Panc1 (cell line): ENCODE data around the gene DRAM1. TPM values are rescaled to one million over a fixed set of nuclear protein-coding genes. Genes with fewer than 3 reads are reported as not detected.
"Not testable (repeated sequence)": the region's sequence is repeated elsewhere in the genome, so short reads cannot be mapped to it uniquely, and the experiment has no call there.

Source experiments
- ATAC-seq: fragments of 200-7000 bp; cut with Tn5 transposase; 2 replicates; pipeline ENCODE4 v1.9.1; 2020; ENCODE audit warnings: mild to moderate bottlenecking, moderate library complexity
- BruUV-seq: library from RNA; stranded (reverse); fragments of 400-500 nt; replicated peaks from 2 replicates; lab custom pipeline; 2021; lab: Mats Ljungman, UMichigan
- CTCF ChIA-PET: fragments of 300-600 bp; sonication (Branson Sonifier 250); formaldehyde crosslinking; loops from one replicate; lab custom pipeline; 2022; ENCODE audit warnings: antibody characterized with exemption; lab: Charles Lee
- POLR2A ChIA-PET: fragments of 300-600 bp; sonication (Branson Sonifier 250); formaldehyde crosslinking; loops from one replicate; lab custom pipeline; 2022; ENCODE audit warnings: antibody characterized with exemption; lab: Charles Lee
- DNase-seq: peaks from one replicate; pipeline ENCODE4 v3.0.0-alpha.2; 2010; ENCODE audit warnings: low read depth, low spot score
- H3K27ac ChIP-seq: 2 replicates; pipeline ENCODE4 v1.5.1; 2011; ENCODE audit warnings: mild to moderate bottlenecking, low read length, inconsistent platforms
- H3K27me3 ChIP-seq: fragments of 200-500 bp; sonication (Bioruptor generic); 2 replicates; pipeline ENCODE4 v1.6.0; 2014; ENCODE audit warnings: low read length, inconsistent platforms; ENCODE audit not compliant: control insufficient read depth, insufficient read depth
- H3K36me3 ChIP-seq: fragments of 200-500 bp; sonication (Bioruptor generic); 2 replicates; pipeline ENCODE4 v1.5.1; 2014; ENCODE audit warnings: inconsistent platforms, mild to moderate bottlenecking, low read length, moderate library complexity; ENCODE audit not compliant: control insufficient read depth, insufficient read depth
- H3K4me1 ChIP-seq: 2 replicates; pipeline ENCODE4 v1.5.1; 2011; ENCODE audit warnings: inconsistent platforms, mild to moderate bottlenecking, low read length, moderate library complexity; ENCODE audit not compliant: control insufficient read depth, insufficient read depth
- H3K4me3 ChIP-seq, 2 experiments: 2 replicates each; pipeline ENCODE4 v1.5.1; 2011 to 2012; ENCODE audit warnings: low read depth in 2 of 2, low read length in 2 of 2, mild to moderate bottlenecking in 2 of 2, inconsistent platforms in 1 of 2, moderate library complexity in 1 of 2
- H3K9me3 ChIP-seq: fragments of 200-500 bp; sonication (Bioruptor generic); 2 replicates; pipeline ENCODE4 v1.5.1; 2014; ENCODE audit warnings: low read depth, mild to moderate bottlenecking, inconsistent platforms, low read length, moderate library complexity; ENCODE audit not compliant: control insufficient read depth, insufficient read depth
- CTCF ChIP-seq: fragments of 450-650 bp; IDR thresholded peaks from 2 replicates; pipeline ENCODE4 v1.5.1; 2017; ENCODE audit warnings: mild to moderate bottlenecking
- POLR2AphosphoS5 ChIP-seq: IDR thresholded peaks from 2 replicates; pipeline ENCODE4 v1.6.1; 2012; ENCODE audit warnings: mild to moderate bottlenecking, low read depth, low read length, moderate library complexity
- REST ChIP-seq, 2 experiments: IDR thresholded peaks; 2 replicates each; pipeline ENCODE4 v1.6.1; 2011 to 2012; ENCODE audit warnings: low read depth in 2 of 2, control low read depth in 1 of 2, low read length in 1 of 2, mild to moderate bottlenecking in 1 of 2, moderate library complexity in 1 of 2; ENCODE audit not compliant: insufficient read depth in 1 of 2
- SIN3A ChIP-seq: IDR thresholded peaks from 2 replicates; pipeline ENCODE4 v1.6.1; 2012; ENCODE audit warnings: low read depth, mild to moderate bottlenecking, low read length, moderate library complexity, borderline replicate concordance; ENCODE audit not compliant: insufficient read depth
- TCF7L2 ChIP-seq: IDR thresholded peaks from 2 replicates; pipeline ENCODE4 v1.6.1; 2011; ENCODE audit warnings: mild to moderate bottlenecking, low read depth, low read length, inconsistent platforms
- in situ Hi-C: cut with HindIII; loops from 2 replicates; pipeline ENCODE4 v1.10.0; 2016; ENCODE audit warnings: low sequenced_read_pairs, low pct_unique_long_range_greater_than_20kb
- intact Hi-C: fragments of 100-400 bp; cut with micrococcal nuclease; formaldehyde crosslinking; loops from one replicate; pipeline ENCODE4 v1.10.0; 2022; ENCODE audit not compliant: unreplicated experiment
- total RNA-seq: library from RNA; stranded (reverse); gene quantifications from one replicate; pipeline ENCODE4 v1.2.1, GENCODE V29; 2021; ENCODE audit not compliant: unreplicated experiment

Gene DRAM1
- total RNA-seq, 1 experiment from 2014 or later, result 19.2 TPM

- Histone ChIP-seq H3K4me3 (no peak overlapping the region), H3K9me3 (no peaks in the 10 kb centered on the region), H3K27ac (no peak overlapping the region), H3K4me1 (no peaks in the 10 kb centered on the region), H3K27me3 (no peaks in the 10 kb centered on the region), H3K36me3 (no peaks in the 10 kb centered on the region)
- no peak for TF ChIP-seq SIN3A
- TF ChIP-seq CTCF, result no peak
- no peak for TF ChIP-seq TCF7L2
- no peak for TF ChIP-seq REST (IDR thresholded peaks at IDR 0.05; ENCODE audit: insufficient read depth in 1 of 2, low read depth in 2 of 2, low read length in 1 of 2)
- TF ChIP-seq POLR2AphosphoS5, result no peak
- in situ Hi-C loops, result no loop called here
- ATAC-seq (no peak), DNase-seq (no peak)
- CTCF ChIA-PET, result interaction anchor here (0.7 kb wide), 1 partner anchor 33 kb away, joined by 4 read pairs; no protein-coding TSS in a partner anchor
- no TSS peak for BruUV-seq
- intact Hi-C loops, result no loop called here
- POLR2A ChIA-PET, result interaction anchor here (0.5 to 0.6 kb wide), 2 partner anchors 37 to 47 kb away, joined by 4 to 5 read pairs; no protein-coding TSS in a partner anchor
Measured at GRCh38 chr12:101863981-101864380, 13.4 kb upstream of the DRAM1 start.

- Histone ChIP-seq H3K4me3 (no peak overlapping the region), H3K4me1 (no peaks in the 10 kb centered on the region), H3K27ac (no peak overlapping the region), H3K27me3 (no peaks in the 10 kb centered on the region), H3K9me3 (no peaks in the 10 kb centered on the region), H3K36me3 (no peaks in the 10 kb centered on the region)
- TF ChIP-seq REST (IDR thresholded peaks at IDR 0.05; ENCODE audit: insufficient read depth in 1 of 2, low read depth in 2 of 2, low read length in 1 of 2) (no peak), POLR2AphosphoS5 (no peak), CTCF (no peak), TCF7L2 (no peak), SIN3A (no peak)
- CTCF ChIA-PET, result no interaction called here
- BruUV-seq, result no TSS peak
- intact Hi-C loops (no loop called here), in situ Hi-C loops (no loop called here)
- no peak for ATAC-seq
- POLR2A ChIA-PET, result no interaction called here
- DNase-seq, result no peak
Measured at GRCh38 chr12:101866615-101867373, 10.6 kb upstream of the DRAM1 start.

GRCh38 chr12:101867619-101868018, 9.8 kb upstream of the DRAM1 start:
- H3K36me3 ChIP-seq, CTCF ChIA-PET, in situ Hi-C loops, H3K4me1 ChIP-seq, H3K27me3 ChIP-seq, DNase-seq, H3K4me3 ChIP-seq, BruUV-seq, POLR2A ChIA-PET, H3K27ac ChIP-seq, ATAC-seq, intact Hi-C loops, H3K9me3 ChIP-seq: not testable (repeated sequence)
